Measurements from ENCODE around the gene RPSA. TPM values are rescaled to one million over a fixed set of nuclear protein-coding genes. Genes with fewer than 3 reads are reported as not detected.

RPSA gene
- total and polyA plus RNA-seq, 2 of the 4 experiments (the other 2 are of a cell fraction) = 1,415 to 2,710 TPM

DNA sequence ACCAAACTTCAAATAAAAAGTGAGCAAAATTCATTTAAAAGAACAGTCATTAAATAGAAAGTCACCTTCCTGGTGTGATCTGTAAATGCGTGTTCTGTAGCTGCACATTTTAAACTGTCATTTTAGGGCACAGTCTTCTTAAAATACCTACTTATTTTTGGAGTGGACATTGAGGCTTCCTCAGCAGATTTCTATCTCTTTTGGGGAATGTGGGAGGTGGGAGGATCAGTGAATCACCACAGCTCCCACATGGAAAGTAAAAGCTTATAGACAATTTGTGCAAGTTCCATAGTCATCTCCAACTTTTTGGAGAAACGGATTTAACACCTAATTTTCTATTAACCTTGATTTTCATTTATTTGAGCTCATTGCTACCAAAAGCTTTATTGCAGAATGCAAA, 39.9 kb downstream of the RPSA start:
- in situ Hi-C loops (cut with MboI; ENCODE audit: low sequenced_read_pairs) = loop anchor here (5.0 kb wide), 1 partner anchor 56 kb away; no protein-coding TSS in a partner anchor
- H2BK15ac ChIP-seq (ENCODE audit: low read depth, low read length) = no peak overlapping the region

More for the DNA sequence above, 39.9 kb downstream of the RPSA start:
- no peaks in the 10 kb centered on the region for H3K4me1 ChIP-seq (ENCODE audit: control insufficient read depth, insufficient read depth, low read length)
- dilution Hi-C loops (cut with HindIII; ENCODE audit: low sequenced_read_pairs, unreplicated experiment) = no loop called here
- H2AK5ac ChIP-seq (ENCODE audit: low read depth, low read length) = no peak overlapping the region
- H3K56ac ChIP-seq (ENCODE audit: extremely low read depth, insufficient read depth, low read length) = no peak overlapping the region
- no peak overlapping the region for H3K4me3 ChIP-seq (ENCODE audit: insufficient read depth, low read depth, low read length)
- no peak overlapping the region for H2AK9ac ChIP-seq (replicated peaks; ENCODE audit: low read depth, low read length, poor library complexity)
- no peaks in the 10 kb centered on the region for H3K9me1 ChIP-seq (ENCODE audit: insufficient read depth, low read length)
- H3K14ac ChIP-seq (replicated peaks; ENCODE audit: low read depth, low read length) = no peak overlapping the region
- H3K9ac ChIP-seq (ENCODE audit: low read depth, low read length) = no peak overlapping the region
- TF ChIP-seq RCOR1 (IDR thresholded peaks at IDR 0.05; ENCODE audit: insufficient replicate concordance, low read length) = no peak
- no peak for DNase-seq
- H3K4ac ChIP-seq (ENCODE audit: low read depth, low read length) = no peak overlapping the region
- no peak overlapping the region for H4K8ac ChIP-seq (ENCODE audit: low read depth in 2 of 2, low read length in 2 of 2)
- intact Hi-C loops (cut with micrococcal nuclease) = loop anchor here (5.0 kb wide), 1 partner anchor 871 kb away; no protein-coding TSS in a partner anchor
- no peak overlapping the region for H3K18ac ChIP-seq (ENCODE audit: low read depth, low read length)
- no peak overlapping the region for H2BK120ac ChIP-seq (ENCODE audit: low read depth, low read length)
- no peaks in the 10 kb centered on the region for H3K79me1 ChIP-seq (ENCODE audit: low read depth in 1 of 2, low read length in 2 of 2)
- no peak for ATAC-seq (ENCODE audit: low read depth)
- H4K91ac ChIP-seq (ENCODE audit: insufficient read depth, low read depth, low read length) = no peak overlapping the region
- CTCF ChIA-PET = no interaction called here
- H2BK5ac ChIP-seq (ENCODE audit: low read depth, low read length, poor library complexity, severe bottlenecking) = no peak overlapping the region
- H3K27me3 ChIP-seq (ENCODE audit: control insufficient read depth, insufficient read depth, low read length) = peaks cover 6% of the 10 kb centered on the region; the same call in 1 of the 2 replicates
- H3K36me3 ChIP-seq (ENCODE audit: control insufficient read depth, insufficient read depth, low read length) = no peaks in the 10 kb centered on the region
- POLR2A ChIA-PET (ENCODE audit: unreplicated experiment) = no interaction called here
- no CpG with 5 or more reads among the region's 2 CpGs for WGBS, 2 experiments (ENCODE audit: extremely low coverage in 2 of 2, insufficient read length in 1 of 2)
- no peak overlapping the region for H3K23ac ChIP-seq (ENCODE audit: low read depth, low read length)
- H4K5ac ChIP-seq (ENCODE audit: low read depth, low read length) = no peak overlapping the region
- no peaks in the 10 kb centered on the region for H4K20me1 ChIP-seq (ENCODE audit: insufficient read depth, low read length)
- H3K9me3 ChIP-seq (ENCODE audit: control insufficient read depth, insufficient read depth, low read length) = no peaks in the 10 kb centered on the region
- H2AFZ ChIP-seq (replicated peaks; ENCODE audit: low read length, poor library complexity) = no peak overlapping the region
- H2BK20ac ChIP-seq (ENCODE audit: low read depth, low read length) = no peak overlapping the region
- no peak overlapping the region for H3K4me2 ChIP-seq (ENCODE audit: low read depth, low read length)
- no peak overlapping the region for H3K27ac ChIP-seq (ENCODE audit: insufficient read depth, low read length)
- no TSS peak for BruUV-seq (replicated peaks)
